GM11168 (cell line): Measurements from ENCODE around the gene NSDHL.
"Not testable (repeated sequence)": the region's sequence is repeated elsewhere in the genome, so short reads cannot be mapped to it uniquely, and the experiment has no call there.

Source experiments
- in situ Hi-C: fragments of 300-500 bp; cut with MboI; formaldehyde crosslinking; loops from one replicate; pipeline ENCODE4 v1.12.0; 2022; ENCODE audit warnings: low sequenced_read_pairs; ENCODE audit not compliant: unreplicated experiment

NSDHL gene

GRCh38 chrX:152830312-152831305 lies at the start of gene NSDHL, which contains the start of gene CETN2:
Gene NSDHL, plus strand, starts transcription at chrX:152831063. Its CDS starts 15,262 bp downstream, at chrX:152846325.
Gene CETN2, minus strand, starts transcription at chrX:152830757. Its CDS starts 47 bp downstream, at chrX:152830710.
- in situ Hi-C loops, result no loop called here

GRCh38 chrX:152787062-152787461 lies 43.8 kb upstream of the NSDHL start:
- in situ Hi-C loops, result not testable (repeated sequence)

- in situ Hi-C loops, result no loop called here
Measured at GRCh38 chrX:152798945-152799344, 31.9 kb upstream of the NSDHL start.

GRCh38 chrX:152806035-152806434 lies 24.8 kb upstream of the NSDHL start:
- in situ Hi-C loops, result no loop called here

GRCh38 chrX:152810403-152810802 lies 20.5 kb upstream of the NSDHL start:
- in situ Hi-C loops, result no loop called here

GRCh38 chrX:152813206-152813605 lies 17.7 kb upstream of the NSDHL start:
- in situ Hi-C loops, result no loop called here

GRCh38 chrX:152814048-152814447 lies 16.8 kb upstream of the NSDHL start:
- in situ Hi-C loops, result no loop called here

- in situ Hi-C loops, result no loop called here
Measured at GRCh38 chrX:152817078-152817764, 13.6 kb upstream of the NSDHL start.

GRCh38 chrX:152818356-152818755 lies 12.5 kb upstream of the NSDHL start:
- in situ Hi-C loops, result no loop called here

GRCh38 chrX:152819266-152819665 lies 11.6 kb upstream of the NSDHL start:
- in situ Hi-C loops, result no loop called here

GRCh38 chrX:152819732-152820131 lies 11.1 kb upstream of the NSDHL start:
- in situ Hi-C loops, result no loop called here

- in situ Hi-C loops, result no loop called here
Measured at GRCh38 chrX:152821145-152821765, 9.6 kb upstream of the NSDHL start.

GRCh38 chrX:152822383-152823086 lies 8.3 kb upstream of the NSDHL start:
- in situ Hi-C loops, result no loop called here

- in situ Hi-C loops, result no loop called here
Measured at GRCh38 chrX:152823657-152824056, 7.2 kb upstream of the NSDHL start.

GRCh38 chrX:152824841-152825374 lies 6.0 kb upstream of the NSDHL start:
- in situ Hi-C loops, result no loop called here

- in situ Hi-C loops, result no loop called here
Measured at GRCh38 chrX:152831391-152831790, 528 bp downstream of the NSDHL start.

- in situ Hi-C loops, result no loop called here
Measured at GRCh38 chrX:152832520-152832919, 1.7 kb downstream of the NSDHL start.

- in situ Hi-C loops, result no loop called here
Measured at GRCh38 chrX:152833378-152833777, 2.5 kb downstream of the NSDHL start.

- in situ Hi-C loops, result not testable (repeated sequence)
Measured at GRCh38 chrX:152835470-152835869, 4.6 kb downstream of the NSDHL start.
